Activated naive CD8-positive, alpha-beta T cell treated with anti-CD3 and anti-CD28 coated beads, Interleukin-2, amount 50 U/mL, for 24 hours (primary cell): ENCODE results near the gene RHBDF1.

Source experiments
- ATAC-seq: fragments of 150-1000 bp; cut with Tn5 transposase; one replicate; pipeline ENCODE4 v1.10.0; 2021
- DNase-seq: peaks from one replicate; pipeline ENCODE4 v3.0.0; 2021
- H3K27ac Mint-ChIP-seq: one replicate; pipeline ENCODE4 v1.8.0; 2021; ENCODE audit warnings: mild to moderate bottlenecking, mixed read lengths
- H3K27me3 Mint-ChIP-seq: one replicate; pipeline ENCODE4 v1.8.0; 2021; ENCODE audit warnings: mixed read lengths
- H3K36me3 Mint-ChIP-seq: one replicate; pipeline ENCODE4 v1.8.0; 2021; ENCODE audit warnings: low read depth, mixed read lengths
- H3K4me1 Mint-ChIP-seq: one replicate; pipeline ENCODE4 v1.8.0; 2021; ENCODE audit warnings: mixed read lengths
- H3K4me3 Mint-ChIP-seq: one replicate; pipeline ENCODE4 v1.8.0; 2021; ENCODE audit warnings: mild to moderate bottlenecking, moderate library complexity, mixed read lengths
- H3K9me3 Mint-ChIP-seq: one replicate; pipeline ENCODE4 v1.8.0; 2021; ENCODE audit warnings: mixed read lengths

RHBDF1 gene

GRCh38 chr16:104355-104754 lies 31.9 kb upstream of the RHBDF1 start:
- no peak overlapping the region for H3K27ac Mint-ChIP-seq
- H3K27me3 Mint-ChIP-seq = no peaks in the 10 kb centered on the region
- ATAC-seq (no peak), DNase-seq (no peak)
- H3K4me1 Mint-ChIP-seq = no peaks in the 10 kb centered on the region
- peaks cover 25% of the 10 kb centered on the region for H3K36me3 Mint-ChIP-seq
- H3K9me3 Mint-ChIP-seq = no peaks in the 10 kb centered on the region
- H3K4me3 Mint-ChIP-seq = no peak overlapping the region

GRCh38 chr16:102060-102855 lies 29.8 kb upstream of the RHBDF1 start:
- H3K27ac Mint-ChIP-seq = no peak overlapping the region
- H3K4me1 Mint-ChIP-seq = no peaks in the 10 kb centered on the region
- ATAC-seq = no peak
- no peaks in the 10 kb centered on the region for H3K9me3 Mint-ChIP-seq
- no peak overlapping the region for H3K4me3 Mint-ChIP-seq
- H3K27me3 Mint-ChIP-seq = no peaks in the 10 kb centered on the region
- peaks cover 18% of the 10 kb centered on the region for H3K36me3 Mint-ChIP-seq
- DNase-seq = no peak

DNA sequence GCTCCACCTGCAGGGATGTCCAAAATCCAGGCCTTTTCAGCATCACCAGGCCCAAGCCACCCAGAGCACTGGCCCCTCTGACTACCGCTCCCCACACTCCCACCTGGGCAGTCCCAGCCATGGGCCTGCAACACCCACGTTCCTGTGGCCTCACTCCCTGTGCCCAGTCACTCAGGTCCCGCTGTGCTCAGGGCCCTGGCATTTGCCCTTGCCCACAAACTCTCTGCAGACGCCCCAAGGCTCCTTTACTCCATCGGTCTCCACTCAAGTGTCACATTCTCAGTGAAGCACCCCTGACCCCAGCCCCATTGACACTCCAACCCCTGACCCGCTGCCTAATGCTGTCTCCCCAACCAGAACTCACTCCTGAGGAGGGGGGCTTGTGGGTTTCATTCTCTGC lies 29.2 kb upstream of the RHBDF1 start:
- Mint-ChIP-seq H3K27ac (no peak overlapping the region), H3K27me3 (no peaks in the 10 kb centered on the region), H3K4me3 (no peak overlapping the region), H3K36me3 (peaks cover 20% of the 10 kb centered on the region), H3K4me1 (peaks cover 5% of the 10 kb centered on the region), H3K9me3 (no peaks in the 10 kb centered on the region)
- DNase-seq (no peak), ATAC-seq (no peak)

DNA sequence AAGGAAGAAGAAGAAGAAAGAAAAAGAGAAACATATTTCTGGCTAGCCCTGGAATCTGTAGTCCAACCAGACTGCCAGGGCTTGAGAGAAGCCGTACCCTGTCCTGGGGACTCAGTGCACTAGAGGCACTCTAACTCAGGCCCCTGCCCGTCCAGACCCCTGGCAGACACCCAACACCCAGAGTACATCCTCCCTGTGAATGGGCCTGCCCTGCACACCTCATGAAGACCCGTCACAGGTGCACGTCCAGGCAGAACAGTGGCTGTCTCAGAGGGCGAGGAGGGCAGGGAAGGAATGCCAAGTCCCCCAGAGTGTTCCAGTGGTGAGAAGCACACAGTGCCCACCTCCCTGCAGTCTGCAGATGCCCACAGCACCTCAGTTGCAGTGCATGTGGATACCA lies 28.6 kb upstream of the RHBDF1 start:
- ATAC-seq (no peak), DNase-seq (no peak)
- Mint-ChIP-seq H3K9me3 (no peaks in the 10 kb centered on the region), H3K4me3 (no peak overlapping the region), H3K4me1 (peaks cover 5% of the 10 kb centered on the region), H3K36me3 (peaks cover 19% of the 10 kb centered on the region), H3K27me3 (no peaks in the 10 kb centered on the region), H3K27ac (no peak overlapping the region)

- Mint-ChIP-seq H3K9me3 (no peaks in the 10 kb centered on the region), H3K27ac (no peak overlapping the region), H3K27me3 (no peaks in the 10 kb centered on the region), H3K36me3 (peaks cover 17% of the 10 kb centered on the region), H3K4me1 (peaks cover 5% of the 10 kb centered on the region), H3K4me3 (no peak overlapping the region)
- DNase-seq (no peak), ATAC-seq (no peak)
These were observed 25.4 kb upstream of the RHBDF1 start for GRCh38 chr16:97822-98221.

- Mint-ChIP-seq H3K4me3 (no peak overlapping the region), H3K36me3 (peaks cover 17% of the 10 kb centered on the region), H3K27ac (no peak overlapping the region), H3K9me3 (no peaks in the 10 kb centered on the region), H3K27me3 (no peaks in the 10 kb centered on the region), H3K4me1 (peaks cover 5% of the 10 kb centered on the region)
- peak; percentile 92 for DNase-seq
- ATAC-seq = peak; percentile 88
These were observed 24.5 kb upstream of the RHBDF1 start for GRCh38 chr16:96935-97381.

- H3K36me3 Mint-ChIP-seq = peaks cover 10% of the 10 kb centered on the region
These were observed 22.5 kb upstream of the RHBDF1 start for GRCh38 chr16:94918-95265.

GRCh38 chr16:92431-93339 lies 20.3 kb upstream of the RHBDF1 start:
- no peaks in the 10 kb centered on the region for H3K9me3 Mint-ChIP-seq
- no peak for ATAC-seq
- H3K4me1 Mint-ChIP-seq = peaks cover 5% of the 10 kb centered on the region
- DNase-seq = no peak
- H3K4me3 Mint-ChIP-seq = no peak overlapping the region
- no peaks in the 10 kb centered on the region for H3K27me3 Mint-ChIP-seq
- peaks cover 11% of the 10 kb centered on the region for H3K36me3 Mint-ChIP-seq
- H3K27ac Mint-ChIP-seq = no peak overlapping the region

More at GRCh38 chr16:94918-95265, 22.5 kb upstream of the RHBDF1 start:
- ATAC-seq (no peak), DNase-seq (no peak)
- Mint-ChIP-seq H3K27me3 (no peaks in the 10 kb centered on the region), H3K4me1 (peaks cover 5% of the 10 kb centered on the region), H3K27ac (no peak overlapping the region), H3K9me3 (no peaks in the 10 kb centered on the region), H3K4me3 (no peak overlapping the region)

DNA sequence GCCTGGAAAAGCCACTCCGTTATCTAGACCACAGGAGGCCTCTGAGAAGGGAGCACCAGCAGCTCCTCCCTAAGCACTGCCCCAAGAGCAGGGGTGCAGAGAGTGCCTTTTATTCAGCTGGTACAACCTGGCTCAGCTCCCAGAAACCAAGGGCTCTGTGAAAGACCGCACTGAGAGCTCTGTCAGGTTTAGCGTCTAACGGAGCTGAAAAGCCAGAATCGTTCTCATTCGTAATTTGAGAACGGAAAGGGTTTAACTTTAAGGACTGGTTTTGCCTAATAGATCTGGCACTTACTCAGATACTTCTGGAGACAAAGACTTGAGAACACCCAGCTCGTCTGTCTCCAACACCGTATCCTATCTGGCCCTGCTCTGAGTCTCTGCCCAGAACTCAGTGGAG lies 19.1 kb upstream of the RHBDF1 start:
- DNase-seq (no peak), ATAC-seq (no peak)
- H3K9me3 Mint-ChIP-seq = no peaks in the 10 kb centered on the region
- H3K27ac Mint-ChIP-seq = no peak overlapping the region
- peaks cover 7% of the 10 kb centered on the region for H3K36me3 Mint-ChIP-seq
- H3K4me3 Mint-ChIP-seq = no peak overlapping the region
- no peaks in the 10 kb centered on the region for H3K27me3 Mint-ChIP-seq
- H3K4me1 Mint-ChIP-seq = no peaks in the 10 kb centered on the region

GRCh38 chr16:89391-90302 lies 17.2 kb upstream of the RHBDF1 start:
- Mint-ChIP-seq H3K9me3 (no peaks in the 10 kb centered on the region), H3K27ac (no peak overlapping the region), H3K4me3 (no peak overlapping the region), H3K4me1 (peaks cover 11% of the 10 kb centered on the region), H3K27me3 (no peaks in the 10 kb centered on the region), H3K36me3 (peaks cover 9% of the 10 kb centered on the region)
- ATAC-seq = no peak
- no peak for DNase-seq

DNA sequence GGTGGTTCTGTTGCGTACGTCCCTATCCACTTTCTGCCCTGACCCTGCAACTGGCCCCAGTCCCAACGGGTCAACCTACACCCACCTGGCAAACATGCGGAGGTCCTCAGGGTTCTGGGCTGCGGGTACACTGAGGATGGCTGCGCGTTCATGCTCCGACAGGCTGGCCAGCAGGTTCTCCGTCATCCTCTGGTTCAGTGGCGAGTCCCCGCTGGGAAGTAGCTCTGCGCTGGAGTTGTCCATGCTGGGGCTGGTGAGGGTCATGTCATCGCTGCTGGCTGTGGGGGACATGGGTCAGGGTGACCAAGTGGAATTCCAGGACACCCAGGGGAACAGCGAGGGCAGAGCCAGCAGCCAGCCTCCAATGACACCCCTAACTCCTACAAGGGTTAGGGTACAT lies 16.2 kb upstream of the RHBDF1 start:
- no peaks in the 10 kb centered on the region for H3K27me3 Mint-ChIP-seq
- H3K4me3 Mint-ChIP-seq = no peak overlapping the region
- no peaks in the 10 kb centered on the region for H3K9me3 Mint-ChIP-seq
- ATAC-seq (no peak), DNase-seq (no peak)
- H3K4me1 Mint-ChIP-seq = peaks cover 21% of the 10 kb centered on the region
- no peak overlapping the region for H3K27ac Mint-ChIP-seq
- peaks cover 10% of the 10 kb centered on the region for H3K36me3 Mint-ChIP-seq

DNA sequence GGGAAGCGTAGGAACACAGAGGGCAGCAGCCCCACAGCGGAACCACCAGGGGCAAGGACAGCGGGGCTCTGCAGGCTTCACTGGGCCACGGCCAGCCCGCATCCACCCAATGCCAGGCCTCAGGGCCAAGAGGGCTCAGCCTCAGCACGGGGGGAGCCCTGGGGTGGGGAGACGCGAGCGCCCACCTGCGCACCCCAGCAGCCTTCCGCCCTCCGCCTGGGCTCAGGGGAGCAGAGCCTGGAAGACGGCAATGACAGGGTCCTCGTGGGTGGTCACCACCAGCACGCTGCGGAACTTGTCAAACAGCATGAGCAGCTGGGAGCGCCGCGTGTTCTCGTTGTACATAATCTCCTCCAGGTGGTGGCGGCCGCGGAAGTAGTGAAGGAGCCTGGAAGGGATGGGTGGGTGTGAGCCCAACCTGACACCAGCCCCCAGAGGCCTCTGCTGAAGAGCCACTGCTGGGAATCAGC lies 14.1 kb upstream of the RHBDF1 start:
- DNase-seq (no peak), ATAC-seq (no peak)
- no peak overlapping the region for H3K4me3 Mint-ChIP-seq
- no peaks in the 10 kb centered on the region for H3K9me3 Mint-ChIP-seq
- H3K36me3 Mint-ChIP-seq = peaks cover 11% of the 10 kb centered on the region
- H3K27ac Mint-ChIP-seq = no peak overlapping the region
- no peaks in the 10 kb centered on the region for H3K27me3 Mint-ChIP-seq
- H3K4me1 Mint-ChIP-seq = peaks cover 28% of the 10 kb centered on the region

DNA sequence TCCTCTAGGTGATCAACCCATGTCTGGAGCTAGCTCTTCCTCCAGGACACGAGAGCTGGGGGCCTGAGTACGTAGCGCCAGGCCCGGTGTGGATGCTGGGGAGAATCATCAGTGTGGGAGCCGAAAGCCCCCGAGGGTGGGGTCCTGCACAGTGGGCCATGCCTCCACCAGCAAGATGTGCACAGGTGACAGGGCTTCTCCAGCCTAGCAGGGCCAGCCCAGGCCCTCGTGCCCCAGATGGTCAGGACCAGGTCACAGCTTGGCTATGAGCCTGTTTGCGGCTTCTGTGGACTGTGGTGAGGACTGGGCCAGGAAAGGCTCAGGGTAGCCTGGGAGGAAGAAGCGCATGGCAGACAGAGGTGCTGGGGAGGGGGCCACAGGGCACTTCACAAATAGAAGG lies 13.4 kb upstream of the RHBDF1 start:
- DNase-seq = no peak
- Mint-ChIP-seq H3K27ac (peak overlapping the region; percentile 78), H3K27me3 (no peaks in the 10 kb centered on the region), H3K4me3 (no peak overlapping the region), H3K36me3 (peaks cover 11% of the 10 kb centered on the region), H3K4me1 (peaks cover 28% of the 10 kb centered on the region), H3K9me3 (no peaks in the 10 kb centered on the region)
- ATAC-seq = no peak

GRCh38 chr16:85407-85782 lies 13.0 kb upstream of the RHBDF1 start:
- H3K4me3 Mint-ChIP-seq = no peak overlapping the region
- ATAC-seq (no peak), DNase-seq (no peak)
- peaks cover 11% of the 10 kb centered on the region for H3K36me3 Mint-ChIP-seq
- no peaks in the 10 kb centered on the region for H3K9me3 Mint-ChIP-seq
- H3K27ac Mint-ChIP-seq = peak overlapping the region; percentile 82
- H3K4me1 Mint-ChIP-seq = peaks cover 28% of the 10 kb centered on the region
- H3K27me3 Mint-ChIP-seq = no peaks in the 10 kb centered on the region
